Skeletal muscle tissue (tissue), 4 donors: Measurements from ENCODE around the gene ACVR1B. TPM values are rescaled to one million over a fixed set of nuclear protein-coding genes. Genes with fewer than 3 reads are reported as not detected.

Experiments
- H3K27ac ChIP-seq: one replicate; pipeline ENCODE4 v1.7.0; 2013; ENCODE audit warnings: mild to moderate bottlenecking, low read depth, low read length, inconsistent platforms
- H3K27me3 ChIP-seq, 3 donors: one replicate each; pipeline ENCODE4 v1.7.0; 2013; ENCODE audit warnings: low read length in 3 of 3; ENCODE audit not compliant: control insufficient read depth in 3 of 3, insufficient read depth in 3 of 3
- H3K36me3 ChIP-seq, 3 donors: one replicate each; pipeline ENCODE4 v1.7.0; 2013; ENCODE audit warnings: low read length in 3 of 3; ENCODE audit not compliant: control insufficient read depth in 3 of 3, insufficient read depth in 3 of 3
- H3K4me1 ChIP-seq, 3 donors: one replicate each; pipeline ENCODE4 v1.7.0; 2013; ENCODE audit warnings: low read length in 3 of 3, mild to moderate bottlenecking in 3 of 3; ENCODE audit not compliant: control insufficient read depth in 3 of 3, insufficient read depth in 3 of 3
- H3K4me3 ChIP-seq, 3 donors: one replicate each; pipeline ENCODE4 v1.7.0; 2013; ENCODE audit warnings: low read length in 3 of 3
- H3K9ac ChIP-seq, 3 donors: one replicate each; pipeline ENCODE4 v1.7.0; 2013; ENCODE audit warnings: low read length in 3 of 3, mild to moderate bottlenecking in 3 of 3, moderate library complexity in 2 of 3, low read depth in 1 of 3
- H3K9me3 ChIP-seq, 3 donors: one replicate each; pipeline ENCODE4 v1.7.0; 2013; ENCODE audit warnings: low read length in 3 of 3; ENCODE audit not compliant: control insufficient read depth in 3 of 3
- total RNA-seq: library from RNA; depleted of rRNA; stranded (reverse); fragments of >200 nt; gene quantifications from one replicate; pipeline ENCODE4 v1.2.3, GENCODE V29; 2014
- donor health status: Osteomylitis.

The ACVR1B gene
- total RNA-seq = 8.4 TPM

DNA sequence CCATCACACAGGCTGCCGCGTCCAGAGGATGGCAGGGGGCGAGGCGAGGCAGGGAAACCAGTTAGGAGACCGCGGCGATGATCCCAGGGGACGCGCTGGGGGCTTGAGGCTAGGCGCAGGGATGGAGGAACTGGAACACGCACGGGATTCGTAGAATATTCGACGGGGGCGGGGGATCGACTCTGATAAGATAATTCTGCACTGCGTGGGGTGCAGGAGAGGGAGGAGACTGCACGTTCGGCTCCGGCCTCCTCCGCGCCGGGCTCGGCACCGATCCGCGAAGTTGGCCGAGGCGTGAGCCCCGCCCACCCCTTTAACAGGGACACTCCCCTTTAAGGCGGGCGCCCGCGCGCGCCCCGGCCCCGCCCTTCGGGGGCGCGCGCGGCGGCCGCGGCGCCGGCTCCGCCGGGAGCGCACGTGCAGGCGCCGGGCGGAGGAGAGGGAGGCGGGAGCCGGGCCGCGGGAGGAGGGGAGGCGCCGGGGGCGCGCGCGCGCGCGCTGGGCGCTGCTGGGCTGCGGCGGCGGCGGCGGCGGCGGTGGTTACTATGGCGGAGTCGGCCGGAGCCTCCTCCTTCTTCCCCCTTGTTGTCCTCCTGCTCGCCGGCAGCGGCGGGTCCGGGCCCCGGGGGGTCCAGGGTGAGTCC is at the start of gene ACVR1B:
TSS of gene ACVR1B (plus strand) at position 501 of the 644 bp plus-strand sequence. CDS start at position 546, 45 bp downstream.
- Histone ChIP-seq H3K36me3 (no peaks in the 10 kb centered on the region), H3K27me3 (no peaks in the 10 kb centered on the region), H3K4me3 (peak within 1 kb of the TSS; percentile 89 to 93 (median 92)), H3K9ac (peak within 1 kb of the TSS; percentile 91 to 94 (median 91)), H3K27ac (peak within 1 kb of the TSS; percentile 93), H3K9me3 (no peaks in the 10 kb centered on the region), H3K4me1 (peaks cover 38 to 43% (median 39%) of the 10 kb centered on the region in 3 donors)

DNA sequence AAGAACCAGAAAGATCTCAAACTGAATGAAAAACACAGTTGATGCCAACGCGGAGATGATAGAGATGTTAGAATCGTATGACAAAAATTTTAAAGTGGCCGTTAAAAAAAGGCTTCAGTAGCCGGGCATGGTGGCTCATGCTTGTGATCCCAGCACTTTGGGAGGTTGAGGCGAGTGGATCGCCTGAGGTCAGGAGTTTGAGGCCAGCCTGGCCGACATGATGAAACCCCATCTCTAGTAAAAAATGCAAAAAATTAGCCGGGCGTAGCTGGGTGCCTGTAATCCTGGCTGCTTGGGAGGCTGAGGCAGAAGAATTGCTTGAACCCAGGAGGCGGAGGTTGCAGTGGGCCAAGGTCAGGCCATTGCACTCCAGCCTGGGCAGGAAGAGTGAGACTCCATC is 49.6 kb upstream of the ACVR1B start:
- H3K9ac ChIP-seq = no peak overlapping the region
- H3K4me3 ChIP-seq = no peak overlapping the region
- H3K4me1 ChIP-seq = peaks cover 26 to 29% (median 28%) of the 10 kb centered on the region in 3 donors
- H3K27me3 ChIP-seq = peaks cover 0 to 8% (median 6%) of the 10 kb centered on the region in 3 donors
- H3K36me3 ChIP-seq = no peaks in the 10 kb centered on the region
- H3K27ac ChIP-seq = no peak overlapping the region
- no peaks in the 10 kb centered on the region for H3K9me3 ChIP-seq

GRCh38 chr12:51904951-51905470 is 46.5 kb upstream of the ACVR1B start:
- Histone ChIP-seq H3K4me3 (no peak overlapping the region), H3K9me3 (no peaks in the 10 kb centered on the region), H3K9ac (peak overlapping the region in 1 of 3 donors; percentile 33), H3K4me1 (peaks cover 29 to 38% (median 37%) of the 10 kb centered on the region in 3 donors), H3K27me3 (peaks cover 6 to 27% (median 14%) of the 10 kb centered on the region in 3 donors), H3K36me3 (no peaks in the 10 kb centered on the region), H3K27ac (peak overlapping the region; percentile 92)

DNA sequence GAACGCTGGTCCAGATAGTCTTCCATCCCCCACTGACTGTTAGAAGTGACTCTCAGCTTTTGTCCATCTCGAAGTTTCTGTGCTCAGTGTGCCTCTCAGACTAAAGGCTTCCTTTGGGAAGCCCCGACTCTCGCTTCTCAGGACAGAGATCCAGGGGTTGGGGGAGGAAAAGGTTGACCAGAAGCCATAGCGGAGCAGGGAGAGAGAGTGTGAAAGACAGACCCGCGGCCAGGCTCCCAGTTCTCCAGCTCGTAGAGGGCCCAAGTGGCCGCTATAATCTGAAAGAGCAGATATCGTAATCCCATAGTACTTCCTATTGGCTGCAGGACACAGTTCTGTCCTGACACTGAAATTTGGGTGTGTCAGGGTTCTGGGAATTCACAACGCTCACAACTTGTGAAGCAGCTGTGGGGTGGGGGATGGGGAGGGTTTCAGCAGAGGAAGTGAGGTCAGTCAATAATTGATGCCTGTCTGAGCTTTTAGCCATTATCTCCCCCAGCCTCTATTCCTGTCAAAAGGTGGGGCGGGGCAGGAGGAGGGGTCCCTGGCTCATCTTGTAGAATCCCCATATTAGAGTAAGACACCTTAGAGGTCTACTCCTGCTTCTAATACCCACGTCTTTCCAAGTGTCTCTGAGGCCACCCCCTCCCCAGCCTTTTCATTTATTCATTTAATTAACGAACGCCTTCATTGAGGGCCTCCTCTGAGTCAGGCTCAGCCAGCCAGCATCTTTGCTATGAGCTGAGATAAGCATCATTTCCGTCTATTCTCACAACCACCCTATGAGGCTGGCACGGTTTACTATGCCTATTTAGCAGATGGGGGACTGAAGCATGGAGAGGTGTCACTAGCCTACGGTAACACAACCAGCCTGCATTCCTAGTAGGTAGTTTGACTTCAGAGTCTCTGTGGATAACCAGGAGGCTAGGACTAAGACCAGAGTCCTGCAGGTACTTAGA is 45.7 kb upstream of the ACVR1B start:
- H3K27me3 ChIP-seq = peaks cover 6 to 27% (median 14%) of the 10 kb centered on the region in 3 donors
- H3K4me3 ChIP-seq = peak overlapping the region; percentile 17 to 58 (median 43)
- peak overlapping the region; percentile 23 to 51 (median 47) for H3K9ac ChIP-seq
- H3K36me3 ChIP-seq = no peaks in the 10 kb centered on the region
- H3K27ac ChIP-seq = peak overlapping the region; percentile 92
- H3K4me1 ChIP-seq = peaks cover 37 to 44% (median 44%) of the 10 kb centered on the region in 3 donors
- H3K9me3 ChIP-seq = no peaks in the 10 kb centered on the region

DNA sequence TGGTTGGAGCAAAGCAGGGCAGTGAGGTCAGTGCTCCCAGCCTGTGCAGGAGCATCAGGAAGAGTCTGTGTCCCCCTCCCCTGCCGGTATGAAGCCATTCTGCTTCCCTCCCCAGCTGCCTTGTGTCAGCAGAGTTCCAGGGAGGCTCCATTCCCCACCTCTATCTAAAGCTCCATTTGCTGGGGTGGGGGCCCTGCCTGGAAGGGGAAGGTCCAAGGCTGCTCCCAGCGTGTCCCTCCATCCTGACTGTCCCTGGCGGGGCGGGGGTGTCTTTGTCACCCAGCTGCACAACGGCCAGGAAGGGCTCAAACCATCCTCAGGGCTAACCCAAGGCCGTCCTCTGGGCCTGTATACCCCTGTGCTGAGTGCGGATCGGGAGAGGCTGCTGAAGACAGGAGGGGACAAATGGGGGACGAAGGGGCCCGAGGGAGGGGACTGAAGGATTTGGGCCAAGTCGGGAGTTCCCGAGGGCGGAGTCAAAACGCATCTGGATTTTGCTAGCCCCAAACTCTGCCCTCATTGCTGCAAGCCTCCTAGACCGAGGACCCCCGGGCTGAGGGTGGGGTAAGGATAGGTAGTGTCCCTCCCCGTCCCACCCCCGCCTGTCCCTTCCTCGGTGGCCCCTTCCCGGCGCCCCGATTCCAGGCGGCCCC is 44.9 kb upstream of the ACVR1B start:
- H3K9ac ChIP-seq = peak overlapping the region; percentile 51 to 63 (median 53)

DNA sequence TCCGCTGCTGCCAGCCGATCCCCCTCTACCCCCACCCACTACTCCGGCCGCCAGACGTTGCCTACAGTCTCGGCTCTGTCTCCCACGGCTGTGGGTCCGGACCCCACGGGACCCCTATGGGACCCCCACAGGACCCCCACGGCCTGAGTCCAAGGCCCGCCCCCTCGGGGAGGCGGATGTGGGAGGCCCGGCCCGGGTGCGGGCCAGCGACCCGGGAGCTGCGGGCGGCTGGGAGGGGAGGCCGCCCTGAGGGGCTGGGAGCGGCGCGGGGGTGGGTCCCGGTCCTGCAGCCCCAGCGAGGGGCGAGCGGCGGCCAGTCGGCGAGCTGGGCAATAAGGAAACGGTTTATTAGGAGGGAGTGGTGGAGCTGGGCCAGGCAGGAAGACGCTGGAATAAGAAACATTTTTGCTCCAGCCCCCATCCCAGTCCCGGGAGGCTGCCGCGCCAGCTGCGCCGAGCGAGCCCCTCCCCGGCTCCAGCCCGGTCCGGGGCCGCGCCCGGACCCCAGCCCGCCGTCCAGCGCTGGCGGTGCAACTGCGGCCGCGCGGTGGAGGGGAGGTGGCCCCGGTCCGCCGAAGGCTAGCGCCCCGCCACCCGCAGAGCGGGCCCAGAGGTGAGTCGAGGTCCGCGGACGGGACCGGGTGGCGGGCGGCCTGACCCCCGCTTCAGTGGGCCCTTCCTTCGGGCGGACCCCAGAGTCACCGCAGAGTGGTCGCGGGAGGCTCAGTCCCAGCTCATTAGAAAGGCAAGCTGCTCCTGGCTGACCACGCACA is 44.2 kb upstream of the ACVR1B start, which contains the start of gene ACVRL1:
TSS of gene ACVRL1 (plus strand) at position 422 of the 773 bp plus-strand sequence. CDS start 4,971 bp downstream, outside the sequence.
- no peaks in the 10 kb centered on the region for H3K36me3 ChIP-seq
- H3K4me3 ChIP-seq = peak within 1 kb of the TSS; percentile 49 to 79 (median 61)
- H3K27me3 ChIP-seq = peaks cover 6 to 27% (median 14%) of the 10 kb centered on the region in 3 donors
- H3K4me1 ChIP-seq = peaks cover 51 to 59% (median 57%) of the 10 kb centered on the region in 3 donors
- no peaks in the 10 kb centered on the region for H3K9me3 ChIP-seq
- H3K9ac ChIP-seq = peak within 1 kb of the TSS; percentile 53 to 74 (median 63)
- H3K27ac ChIP-seq = peak within 1 kb of the TSS; percentile 92

More for the DNA sequence above, 44.9 kb upstream of the ACVR1B start:
- Histone ChIP-seq H3K4me3 (peak overlapping the region; percentile 17 to 61 (median 43)), H3K36me3 (no peaks in the 10 kb centered on the region), H3K27me3 (peaks cover 6 to 27% (median 14%) of the 10 kb centered on the region in 3 donors), H3K27ac (peak overlapping the region; percentile 92), H3K4me1 (peaks cover 45 to 52% (median 52%) of the 10 kb centered on the region in 3 donors), H3K9me3 (no peaks in the 10 kb centered on the region)

DNA sequence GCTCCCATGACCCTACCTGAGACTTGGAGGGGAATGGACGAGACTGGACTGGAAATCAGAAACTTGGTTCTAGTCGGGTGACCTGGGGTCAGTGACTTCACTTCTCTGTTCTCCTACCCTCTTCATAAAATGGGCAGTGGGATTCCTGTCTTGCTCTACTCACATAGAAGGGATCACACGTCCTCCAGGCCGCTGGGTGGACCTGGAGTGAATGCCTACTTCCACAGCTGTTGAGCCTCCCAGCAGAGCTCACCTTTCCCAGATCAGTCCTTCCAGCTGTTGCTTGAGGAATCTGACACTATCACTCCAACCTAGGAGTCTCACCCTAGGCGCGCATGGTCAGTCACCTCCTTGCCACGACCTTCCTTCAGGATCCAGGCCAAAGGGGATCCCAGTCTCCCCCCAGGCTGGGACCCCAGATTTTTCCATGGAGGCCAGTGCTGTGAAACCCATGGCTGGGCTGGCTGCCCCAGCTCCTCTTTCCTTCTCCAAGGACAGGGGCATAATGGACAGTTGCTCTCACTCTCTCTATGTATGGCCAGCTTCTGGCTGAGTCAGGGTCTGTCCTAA is 43.6 kb upstream of the ACVR1B start:
- peak overlapping the region; percentile 49 to 79 (median 61) for H3K4me3 ChIP-seq
- H3K36me3 ChIP-seq = no peaks in the 10 kb centered on the region
- peak overlapping the region; percentile 53 to 74 (median 63) for H3K9ac ChIP-seq
- H3K9me3 ChIP-seq = no peaks in the 10 kb centered on the region
- peaks cover 58 to 64% (median 62%) of the 10 kb centered on the region in 3 donors for H3K4me1 ChIP-seq
- H3K27ac ChIP-seq = peak overlapping the region; percentile 92
- peaks cover 6 to 27% (median 14%) of the 10 kb centered on the region in 3 donors for H3K27me3 ChIP-seq

DNA sequence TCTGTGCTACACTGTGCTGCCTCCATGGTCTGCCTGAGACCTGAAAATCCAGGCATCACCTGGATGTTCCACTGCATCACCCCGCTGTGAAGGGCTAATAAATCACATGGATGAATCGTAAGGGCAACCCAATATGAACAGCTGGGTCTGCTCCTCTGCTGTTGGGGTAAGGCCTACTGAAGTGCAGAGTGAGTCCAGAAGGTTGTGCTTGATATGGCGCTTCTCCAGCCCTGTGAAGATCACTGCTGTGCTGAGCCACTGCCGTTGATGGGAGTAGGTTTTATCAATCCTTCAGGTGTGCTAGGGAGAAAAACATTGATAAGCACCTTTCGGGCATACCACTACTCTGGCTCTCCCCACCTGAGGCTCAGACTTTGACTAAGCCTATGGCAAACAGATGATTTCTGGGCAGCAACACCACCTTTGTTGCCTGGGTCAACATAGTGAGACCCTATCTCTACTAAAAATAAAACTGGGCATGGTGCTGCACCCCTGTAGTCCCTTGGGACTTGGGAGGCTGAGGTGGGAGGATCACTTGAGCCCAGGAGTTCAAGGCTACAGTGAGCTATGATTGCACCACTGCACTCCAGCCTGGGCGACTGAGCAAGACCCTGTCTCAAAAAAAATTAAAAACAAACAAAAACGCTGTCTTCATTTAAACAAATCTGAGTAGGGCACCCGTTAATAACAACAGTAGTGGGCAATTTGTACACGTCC is 42.5 kb upstream of the ACVR1B start:
- H3K9ac ChIP-seq = peak overlapping the region in 1 of 3 donors; percentile 45
- peak overlapping the region; percentile 0 to 61 (median 25) for H3K4me3 ChIP-seq
- H3K4me1 ChIP-seq = peaks cover 69 to 73% (median 69%) of the 10 kb centered on the region in 3 donors
- no peak overlapping the region for H3K27ac ChIP-seq
- H3K36me3 ChIP-seq = peaks cover 0 to 4% (median 0%) of the 10 kb centered on the region in 3 donors
- H3K27me3 ChIP-seq = peaks cover 6 to 27% (median 14%) of the 10 kb centered on the region in 3 donors
- H3K9me3 ChIP-seq = no peaks in the 10 kb centered on the region
